CD1c-positive myeloid dendritic cell (primary cell): ENCODE measurements around the gene CCL21.
"Not testable (repeated sequence)": the region's sequence is repeated elsewhere in the genome, so short reads cannot be mapped to it uniquely, and the experiment has no call there.

Experiments
- DNase-seq: peaks from one replicate; pipeline ENCODE4 v3.0.0-alpha.2; 2016; ENCODE audit errors: extremely low spot score

The CCL21 gene

GRCh38 chr9:34710023-34710422 lies at the start of gene CCL21:
Gene CCL21, minus strand, starts transcription at chr9:34710136. Its CDS starts 70 bp downstream, at chr9:34710066.
- DNase-seq, result peak; percentile 36

GRCh38 chr9:34759432-34760134 lies 49.6 kb upstream of the CCL21 start:
- DNase-seq, result no peak

GRCh38 chr9:34750320-34750719 lies 40.4 kb upstream of the CCL21 start:
- DNase-seq, result not testable (repeated sequence)

- no peak for DNase-seq
Observed at GRCh38 chr9:34746526-34746925, 36.6 kb upstream of the CCL21 start.

- no peak for DNase-seq
Observed at GRCh38 chr9:34744295-34745221, 34.6 kb upstream of the CCL21 start.

GRCh38 chr9:34742710-34743109 lies 32.8 kb upstream of the CCL21 start:
- no peak for DNase-seq

- peak; percentile 1 for DNase-seq
Observed at GRCh38 chr9:34741628-34742027, 31.7 kb upstream of the CCL21 start.

GRCh38 chr9:34740176-34740575 lies 30.2 kb upstream of the CCL21 start:
- not testable (repeated sequence) for DNase-seq

GRCh38 chr9:34737677-34738260 lies 27.8 kb upstream of the CCL21 start:
- DNase-seq, result no peak

- DNase-seq, result no peak
Observed at GRCh38 chr9:34734720-34735119, 24.8 kb upstream of the CCL21 start.

GRCh38 chr9:34732886-34733285 lies 22.9 kb upstream of the CCL21 start:
- no peak for DNase-seq

- no peak for DNase-seq
Observed at GRCh38 chr9:34732478-34732877, 22.5 kb upstream of the CCL21 start.

GRCh38 chr9:34723141-34723540 lies 13.2 kb upstream of the CCL21 start:
- DNase-seq, result no peak

- DNase-seq, result not testable (repeated sequence)
Observed at GRCh38 chr9:34719769-34720025, 9.8 kb upstream of the CCL21 start.

- DNase-seq, result no peak
Observed at GRCh38 chr9:34719021-34719768, 9.3 kb upstream of the CCL21 start.

- no peak for DNase-seq
Observed at GRCh38 chr9:34717996-34718614, 8.2 kb upstream of the CCL21 start.

GRCh38 chr9:34716711-34717110 lies 6.8 kb upstream of the CCL21 start:
- DNase-seq, result no peak

GRCh38 chr9:34715639-34716215 lies 5.8 kb upstream of the CCL21 start:
- DNase-seq, result no peak

GRCh38 chr9:34714007-34714406 lies 4.1 kb upstream of the CCL21 start:
- DNase-seq, result no peak

- DNase-seq, result no peak
Observed at GRCh38 chr9:34712140-34712539, 2.2 kb upstream of the CCL21 start.
